VCaP (cell line): ENCODE measurements around the gene TSSC4.

Experiments used
- H3K27ac ChIP-seq: fragments of 450-650 bp; 2 replicates; pipeline ENCODE4 v1.5.1; 2017
- TF ChIP-seq, protein P1 (sequence below): fragments of 450-650 bp; conservative IDR thresholded peaks from 2 replicates; pipeline ENCODE4 v1.5.1; 2017; ENCODE audit warnings: mild to moderate bottlenecking, moderate library complexity

Gene TSSC4

DNA sequence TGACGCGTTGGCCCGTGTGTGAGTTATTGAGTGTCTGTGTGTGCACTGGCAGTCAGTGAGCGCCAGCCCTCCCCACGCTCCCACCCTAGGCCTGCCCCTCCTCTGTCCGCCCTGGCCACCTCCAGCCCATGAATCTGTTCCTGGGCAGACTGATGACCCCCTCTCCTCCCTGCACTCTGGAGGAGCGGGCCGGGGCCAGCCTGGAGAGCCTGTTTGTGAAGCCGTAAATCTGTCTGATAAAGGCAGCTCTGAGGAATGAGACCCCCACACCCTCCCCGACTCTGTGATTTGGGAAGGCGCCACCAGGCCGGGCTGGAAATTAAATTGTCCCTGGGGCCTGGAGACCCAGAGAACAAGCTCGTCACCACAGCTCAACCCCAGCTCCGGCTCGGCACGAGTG is 8.6 kb downstream of the TSSC4 start:
- TF ChIP-seq, protein P1, sequence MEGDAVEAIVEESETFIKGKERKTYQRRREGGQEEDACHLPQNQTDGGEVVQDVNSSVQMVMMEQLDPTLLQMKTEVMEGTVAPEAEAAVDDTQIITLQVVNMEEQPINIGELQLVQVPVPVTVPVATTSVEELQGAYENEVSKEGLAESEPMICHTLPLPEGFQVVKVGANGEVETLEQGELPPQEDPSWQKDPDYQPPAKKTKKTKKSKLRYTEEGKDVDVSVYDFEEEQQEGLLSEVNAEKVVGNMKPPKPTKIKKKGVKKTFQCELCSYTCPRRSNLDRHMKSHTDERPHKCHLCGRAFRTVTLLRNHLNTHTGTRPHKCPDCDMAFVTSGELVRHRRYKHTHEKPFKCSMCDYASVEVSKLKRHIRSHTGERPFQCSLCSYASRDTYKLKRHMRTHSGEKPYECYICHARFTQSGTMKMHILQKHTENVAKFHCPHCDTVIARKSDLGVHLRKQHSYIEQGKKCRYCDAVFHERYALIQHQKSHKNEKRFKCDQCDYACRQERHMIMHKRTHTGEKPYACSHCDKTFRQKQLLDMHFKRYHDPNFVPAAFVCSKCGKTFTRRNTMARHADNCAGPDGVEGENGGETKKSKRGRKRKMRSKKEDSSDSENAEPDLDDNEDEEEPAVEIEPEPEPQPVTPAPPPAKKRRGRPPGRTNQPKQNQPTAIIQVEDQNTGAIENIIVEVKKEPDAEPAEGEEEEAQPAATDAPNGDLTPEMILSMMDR = no peak
- H3K27ac ChIP-seq = no peak overlapping the region

DNA sequence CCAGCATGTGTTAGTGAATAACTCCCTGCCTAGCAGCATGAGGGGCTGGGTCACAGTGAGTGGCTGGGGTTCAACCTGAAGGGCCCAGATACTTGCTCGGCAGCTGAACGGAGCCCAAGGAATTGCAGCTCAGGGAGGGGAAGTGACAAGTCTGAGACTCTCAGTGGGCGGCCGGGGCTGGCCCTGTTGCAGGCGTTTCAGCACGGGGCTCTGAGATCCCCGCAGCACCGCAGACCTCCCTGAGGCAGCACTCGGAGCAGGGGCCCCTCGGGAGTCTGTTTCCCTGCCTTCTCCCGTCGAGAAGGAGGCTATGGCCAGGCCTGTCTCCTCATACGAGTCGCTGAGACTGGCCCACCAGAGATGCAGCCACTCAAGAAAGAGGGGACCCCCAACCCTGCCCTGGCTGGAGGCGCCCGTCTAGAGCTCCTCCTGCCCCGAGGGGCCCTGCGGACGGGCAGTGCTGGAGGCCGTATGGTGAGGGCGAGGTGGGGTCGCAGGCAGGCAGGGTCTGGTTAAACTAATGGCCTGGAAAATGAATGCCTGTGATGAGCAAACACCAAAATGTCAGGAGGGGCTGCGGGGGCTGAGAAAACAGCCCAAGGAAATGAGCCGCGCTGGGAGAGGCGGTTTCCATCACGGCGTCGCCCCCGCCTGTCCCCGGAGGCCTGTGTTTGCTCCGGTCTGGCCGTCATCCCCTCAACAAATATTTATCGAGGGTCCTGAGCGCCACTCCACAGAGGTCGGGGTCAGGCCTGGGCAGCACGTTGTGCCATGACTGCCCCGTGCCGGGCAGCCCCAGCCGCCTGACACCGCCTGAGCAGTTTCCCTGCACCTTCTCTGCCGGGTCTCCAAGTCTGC is 9.3 kb downstream of the TSSC4 start:
- TF ChIP-seq, protein P1 = no peak
- no peak overlapping the region for H3K27ac ChIP-seq

DNA sequence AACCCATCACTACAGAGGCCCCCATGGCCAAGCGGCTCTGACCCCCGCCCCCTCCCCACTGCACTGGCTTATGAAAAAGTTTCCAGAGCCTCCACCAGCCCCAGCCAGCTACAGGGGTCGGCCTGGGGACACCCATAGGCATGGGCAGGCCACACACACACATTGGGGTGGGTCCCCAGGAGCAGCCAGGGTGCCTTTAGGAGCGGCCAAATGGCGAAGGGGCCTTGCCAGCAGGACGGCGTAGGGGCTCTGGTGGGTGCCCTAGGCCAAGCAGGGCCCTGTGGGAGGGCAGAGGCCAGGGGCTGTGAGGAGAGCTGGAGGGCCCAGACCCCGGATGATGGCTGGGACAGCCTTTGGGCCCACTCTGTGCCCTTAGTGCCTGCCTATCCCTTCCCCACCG is 10.1 kb downstream of the TSSC4 start:
- no peak overlapping the region for H3K27ac ChIP-seq
- TF ChIP-seq, protein P1 = no peak

DNA sequence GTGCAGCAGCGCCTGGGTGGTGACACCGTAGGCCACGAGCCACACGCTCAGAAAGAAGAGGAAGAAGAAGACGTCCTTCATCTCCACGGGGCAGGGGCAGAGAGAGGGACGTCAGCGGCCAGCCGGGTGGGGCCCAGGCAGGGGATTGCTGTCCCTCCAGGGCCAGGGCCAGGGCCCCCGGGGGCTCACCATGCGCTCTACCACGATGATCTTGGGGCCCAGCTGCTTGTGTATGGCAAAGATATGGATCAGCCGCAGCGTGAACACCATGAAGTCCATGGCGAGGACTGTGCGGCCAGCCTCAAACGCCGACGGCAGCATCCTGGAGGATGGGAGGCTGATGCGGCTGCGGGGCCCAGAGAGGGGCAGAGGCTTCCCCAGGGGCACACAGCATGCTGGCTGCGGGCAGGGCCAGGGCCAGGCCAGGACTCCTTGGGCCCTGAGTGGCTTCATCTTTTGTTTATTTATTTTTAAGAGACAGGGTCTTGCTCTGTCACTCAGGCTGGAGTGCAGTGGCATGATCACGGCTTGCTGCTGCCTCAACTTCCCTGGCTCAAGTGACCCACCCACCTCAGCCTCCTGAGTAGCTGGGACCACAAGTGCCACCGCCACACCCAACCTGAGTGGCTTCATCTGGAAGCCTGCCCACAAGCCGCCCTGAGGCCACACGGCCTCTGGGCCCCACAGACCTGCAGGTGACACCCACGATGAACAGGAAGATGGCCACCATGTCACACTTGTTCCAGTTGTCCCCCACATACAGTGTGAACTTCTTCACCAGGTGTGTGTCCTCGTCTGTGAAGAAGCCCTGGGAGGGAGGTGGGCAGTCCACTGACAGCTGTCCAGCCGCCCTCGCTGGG is 11.1 kb downstream of the TSSC4 start:
- H3K27ac ChIP-seq = no peak overlapping the region
- TF ChIP-seq, protein P1 = no peak

DNA sequence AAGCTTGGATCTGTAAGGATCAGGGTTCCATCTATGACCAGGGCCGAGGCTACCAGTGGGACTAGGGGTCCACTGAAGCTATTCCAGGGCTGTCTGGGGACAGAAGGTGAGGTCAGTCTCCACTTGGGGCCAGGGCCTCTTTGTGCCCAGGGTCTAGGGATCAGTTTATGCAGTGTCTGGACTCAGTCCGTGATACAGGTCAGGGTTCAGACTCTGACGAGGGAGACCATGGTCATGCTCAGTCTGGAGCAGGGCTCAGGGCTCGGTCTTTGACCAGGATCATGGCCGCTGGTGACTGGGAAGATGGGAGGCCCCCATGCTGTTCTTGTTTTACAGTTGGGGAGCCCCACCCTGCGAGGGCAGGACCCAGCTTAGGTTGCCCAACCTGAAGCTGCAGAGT is 11.8 kb downstream of the TSSC4 start:
- no peak overlapping the region for H3K27ac ChIP-seq
- TF ChIP-seq, protein P1 = no peak

DNA sequence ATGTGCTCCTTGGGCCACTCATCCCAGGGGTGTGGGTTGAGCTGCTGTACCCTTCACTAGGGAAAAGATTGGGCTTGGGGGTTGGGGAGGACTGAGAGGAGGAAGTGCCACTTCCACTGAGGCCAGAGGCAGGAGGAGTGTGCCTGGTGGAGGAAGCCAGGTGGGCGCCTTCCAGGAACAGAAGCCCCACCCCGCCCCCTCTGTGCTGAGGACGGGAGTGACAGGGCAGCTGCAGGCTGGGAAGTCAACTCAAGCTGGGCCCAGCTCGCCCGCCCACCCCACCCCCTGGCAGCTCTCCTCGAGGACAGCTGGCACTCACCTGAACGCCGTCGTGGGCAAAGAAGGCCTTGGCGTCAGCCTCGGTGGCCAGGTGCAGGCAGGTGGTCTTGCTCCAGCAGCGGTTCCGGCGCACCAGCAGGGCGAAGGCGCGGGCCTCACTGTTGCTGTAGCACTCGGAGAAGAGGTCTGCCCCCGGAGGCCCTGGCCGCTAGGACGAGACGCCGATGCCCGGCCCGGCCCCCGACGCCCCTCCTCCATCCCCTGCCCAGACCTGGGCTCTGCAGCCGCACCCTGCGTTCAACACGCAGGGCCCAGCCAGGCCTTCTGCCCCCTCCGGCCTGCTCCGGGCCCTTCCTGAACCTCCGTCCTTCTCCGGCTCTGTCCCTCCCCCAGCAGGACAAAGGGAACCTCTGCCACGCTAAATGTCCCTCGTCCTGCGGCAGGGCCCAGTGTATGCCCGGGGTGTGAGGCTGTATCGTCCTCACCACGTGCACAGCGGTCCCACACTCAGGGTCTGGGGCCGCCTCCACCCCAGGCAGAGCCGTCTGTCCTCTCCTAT is 13.4 kb downstream of the TSSC4 start:
- TF ChIP-seq, protein P1 = no peak
- no peak overlapping the region for H3K27ac ChIP-seq
